Measurements from ENCODE around the gene PCDHA1. TPM values are rescaled to one million over a fixed set of nuclear protein-coding genes. Genes with fewer than 3 reads are reported as not detected.

Gene PCDHA1
- polyA plus RNA-seq, 1 donor (not counting 4 experiments of a cell fraction or from before 2014, with no cell fraction given): 0.03 TPM

GRCh38 chr5:140835622-140836510 is 49.9 kb downstream of the PCDHA1 start:
- no peak for FAIRE-seq
- no peaks in the 10 kb centered on the region for H3K4me1 ChIP-seq (ENCODE audit: control insufficient read depth, extremely low read depth, insufficient read depth, low read length)
- dilution Hi-C loops (cut with MboI; ENCODE audit: extremely low pct_ligation_motif_present, low sequenced_read_pairs): no loop called here
- TF ChIP-seq EZH2 (IDR thresholded peaks at IDR 0.05; ENCODE audit: low read length) (no peak), CTCF (optimal IDR thresholded peaks at IDR 0.05 in 1 of 3, IDR thresholded peaks at IDR 0.05 in 1 of 3, conservative IDR thresholded peaks at IDR 0.05 in 1 of 3; ENCODE audit: extremely low read depth in 1 of 3, insufficient read depth in 2 of 3, low read length in 3 of 3) (no peak)
- peaks cover 12% of the 10 kb centered on the region for H3K9me3 ChIP-seq (ENCODE audit: control insufficient read depth, low read depth, low read length)
- H3K4me2 ChIP-seq (ENCODE audit: control insufficient read depth, extremely low read depth, insufficient read depth, low read depth, low read length): no peak overlapping the region
- H3K27ac ChIP-seq (ENCODE audit: control insufficient read depth, insufficient read depth, low read length): no peak overlapping the region
- H3K9me1 ChIP-seq (ENCODE audit: control insufficient read depth, extremely low read depth, insufficient read depth, low read length): no peaks in the 10 kb centered on the region
- H3K4me3 ChIP-seq (ENCODE audit: control insufficient read depth in 2 of 3, extremely low read depth in 1 of 3, insufficient read depth in 2 of 3, low read depth in 1 of 3, low read length in 3 of 3): no peak overlapping the region
- no peaks in the 10 kb centered on the region for H3K79me2 ChIP-seq (ENCODE audit: control insufficient read depth, insufficient read depth, low read length)
- H3K36me3 ChIP-seq (ENCODE audit: control insufficient read depth in 2 of 2, extremely low read depth in 1 of 2, insufficient read depth in 2 of 2, low read length in 2 of 2): no peaks in the 10 kb centered on the region
- no peak for DNase-seq (ENCODE audit: low read depth, low spot score)
- H2AFZ ChIP-seq (ENCODE audit: control insufficient read depth, low read length): no peak overlapping the region
- no peaks in the 10 kb centered on the region for H3K27me3 ChIP-seq (ENCODE audit: control insufficient read depth, extremely low read depth, insufficient read depth, low read length)
- no peak overlapping the region for H3K9ac ChIP-seq (ENCODE audit: control insufficient read depth, extremely low read depth, insufficient read depth, low read length)
- no peaks in the 10 kb centered on the region for H4K20me1 ChIP-seq (ENCODE audit: control insufficient read depth, extremely low read depth, insufficient read depth, low read length)

- TF ChIP-seq CTCF (optimal IDR thresholded peaks at IDR 0.05 in 1 of 3, IDR thresholded peaks at IDR 0.05 in 1 of 3, conservative IDR thresholded peaks at IDR 0.05 in 1 of 3; ENCODE audit: extremely low read depth in 1 of 3, insufficient read depth in 2 of 3, low read length in 3 of 3) (no peak), EZH2 (IDR thresholded peaks at IDR 0.05; ENCODE audit: low read length) (no peak)
- H3K4me2 ChIP-seq (ENCODE audit: control insufficient read depth, extremely low read depth, insufficient read depth, low read depth, low read length): no peak within 1 kb of the TSS
- peaks cover 8% of the 10 kb centered on the region for H3K9me3 ChIP-seq (ENCODE audit: control insufficient read depth, low read depth, low read length)
- no peak within 1 kb of the TSS for H3K9ac ChIP-seq (ENCODE audit: control insufficient read depth, extremely low read depth, insufficient read depth, low read length)
- DNase-seq (ENCODE audit: low read depth, low spot score) (no peak), FAIRE-seq (no peak)
- H3K79me2 ChIP-seq (ENCODE audit: control insufficient read depth, insufficient read depth, low read length): no peaks in the 10 kb centered on the region
- H3K27ac ChIP-seq (ENCODE audit: control insufficient read depth, insufficient read depth, low read length): no peak within 1 kb of the TSS
- no peaks in the 10 kb centered on the region for H3K27me3 ChIP-seq (ENCODE audit: control insufficient read depth, extremely low read depth, insufficient read depth, low read length)
- H3K4me1 ChIP-seq (ENCODE audit: control insufficient read depth, extremely low read depth, insufficient read depth, low read length): no peaks in the 10 kb centered on the region
- H3K4me3 ChIP-seq (ENCODE audit: control insufficient read depth in 2 of 3, extremely low read depth in 1 of 3, insufficient read depth in 2 of 3, low read depth in 1 of 3, low read length in 3 of 3): no peak within 1 kb of the TSS
- no peaks in the 10 kb centered on the region for H3K36me3 ChIP-seq (ENCODE audit: control insufficient read depth in 2 of 2, extremely low read depth in 1 of 2, insufficient read depth in 2 of 2, low read length in 2 of 2)
- no peaks in the 10 kb centered on the region for H4K20me1 ChIP-seq (ENCODE audit: control insufficient read depth, extremely low read depth, insufficient read depth, low read length)
- dilution Hi-C loops (cut with MboI; ENCODE audit: extremely low pct_ligation_motif_present, low sequenced_read_pairs): no loop called here
- H2AFZ ChIP-seq (ENCODE audit: control insufficient read depth, low read length): no peak within 1 kb of the TSS
- H3K9me1 ChIP-seq (ENCODE audit: control insufficient read depth, extremely low read depth, insufficient read depth, low read length): no peaks in the 10 kb centered on the region
Observed at GRCh38 chr5:140840978-140841962, 55.3 kb downstream of the PCDHA1 start, which contains the start of gene PCDHA8. TSS of gene PCDHA8 (plus strand) at chr5:140841187. CDS start at chr5:140841322, 135 bp downstream.
